Measurements from ENCODE around the gene NSF. TPM values are rescaled to one million over a fixed set of nuclear protein-coding genes. Genes with fewer than 3 reads are reported as not detected.

NSF gene
- total RNA-seq, 1 donor from 2014 or later = 13.0 TPM

GRCh38 chr17:46782250-46782953 lies 191.9 kb downstream of the NSF start:
- Histone ChIP-seq H3K27ac (no peak overlapping the region), H3K4me3 (no peak overlapping the region), H3K4me1 (no peaks in the 10 kb centered on the region), H3K27me3 (no peaks in the 10 kb centered on the region), H3K9me3 (no peaks in the 10 kb centered on the region), H3K36me3 (no peaks in the 10 kb centered on the region)
- TF ChIP-seq CTCF (IDR thresholded peaks at IDR 0.05) = peak in 2 of 3 experiments; percentile 5 to 14
- DNase-seq (ENCODE audit: low spot score in 2 of 2) = no peak
- intact Hi-C loops (cut with DNase I) = no loop called here

- Histone ChIP-seq H3K9me3 (no peaks in the 10 kb centered on the region), H3K27ac (no peak overlapping the region), H3K4me1 (no peaks in the 10 kb centered on the region), H3K4me3 (no peak overlapping the region), H3K27me3 (no peaks in the 10 kb centered on the region), H3K36me3 (no peaks in the 10 kb centered on the region)
- intact Hi-C loops (cut with DNase I) = no loop called here
- DNase-seq (ENCODE audit: low spot score in 2 of 2) = no peak
- no peak for TF ChIP-seq CTCF (IDR thresholded peaks at IDR 0.05)
Measured at GRCh38 chr17:46783031-46783593, 192.6 kb downstream of the NSF start.

- H3K27ac ChIP-seq = no peak overlapping the region
- peaks cover 0 to 4% of the 10 kb centered on the region in 2 donors for H3K9me3 ChIP-seq
- no peaks in the 10 kb centered on the region for H3K36me3 ChIP-seq
- no peaks in the 10 kb centered on the region for H3K4me1 ChIP-seq
- DNase-seq (ENCODE audit: low spot score in 2 of 2) = no peak
- no peaks in the 10 kb centered on the region for H3K27me3 ChIP-seq
- H3K4me3 ChIP-seq = no peak overlapping the region
- intact Hi-C loops (cut with DNase I) = no loop called here
- no peak for TF ChIP-seq CTCF (IDR thresholded peaks at IDR 0.05)
Measured at GRCh38 chr17:46785696-46786095, 195.2 kb downstream of the NSF start.

GRCh38 chr17:46787478-46787877 lies 197.0 kb downstream of the NSF start:
- no peak overlapping the region for H3K27ac ChIP-seq
- no peak for TF ChIP-seq CTCF (IDR thresholded peaks at IDR 0.05)
- intact Hi-C loops (cut with DNase I) = no loop called here

GRCh38 chr17:46788300-46788699 lies 197.8 kb downstream of the NSF start:
- Histone ChIP-seq H3K27me3 (no peaks in the 10 kb centered on the region), H3K4me3 (no peak overlapping the region), H3K36me3 (no peaks in the 10 kb centered on the region), H3K27ac (no peak overlapping the region), H3K4me1 (no peaks in the 10 kb centered on the region), H3K9me3 (peaks cover 0 to 4% of the 10 kb centered on the region in 2 donors)
- no peak for DNase-seq (ENCODE audit: low spot score in 2 of 2)
- intact Hi-C loops (cut with DNase I) = no loop called here
- TF ChIP-seq CTCF (IDR thresholded peaks at IDR 0.05) = no peak

More at GRCh38 chr17:46787478-46787877, 197.0 kb downstream of the NSF start:
- Histone ChIP-seq H3K4me3 (no peak overlapping the region), H3K27me3 (no peaks in the 10 kb centered on the region), H3K36me3 (no peaks in the 10 kb centered on the region), H3K4me1 (no peaks in the 10 kb centered on the region), H3K9me3 (peaks cover 0 to 4% of the 10 kb centered on the region in 2 donors)
- DNase-seq (ENCODE audit: low spot score in 2 of 2) = no peak

Data from ascending aorta (tissue), 2 donors.